CD4-positive, alpha-beta T cell treated with Interleukin-6 for 4 hours (primary cell): Measurements from ENCODE around the gene NRN1L.
"Not testable (repeated sequence)": the region's sequence is repeated elsewhere in the genome, so short reads cannot be mapped to it uniquely, and the experiment has no call there.

Experiments used
- DNase-seq: peaks from one replicate; pipeline ENCODE4 v3.0.0-alpha.2; 2020; ENCODE audit warnings: mixed read lengths

The NRN1L gene

GRCh38 chr16:67883872-67884261, 818 bp upstream of the NRN1L start:
- peak; percentile 82 for DNase-seq

GRCh38 chr16:67885545-67885944, 860 bp downstream of the NRN1L start:
- DNase-seq: no peak

GRCh38 chr16:67885976-67886375, 1.3 kb downstream of the NRN1L start:
- no peak for DNase-seq

- DNase-seq: no peak
These were observed 1.7 kb downstream of the NRN1L start for GRCh38 chr16:67886387-67886786.

- DNase-seq: no peak
These were observed 3.6 kb downstream of the NRN1L start for GRCh38 chr16:67888331-67888730.

DNA sequence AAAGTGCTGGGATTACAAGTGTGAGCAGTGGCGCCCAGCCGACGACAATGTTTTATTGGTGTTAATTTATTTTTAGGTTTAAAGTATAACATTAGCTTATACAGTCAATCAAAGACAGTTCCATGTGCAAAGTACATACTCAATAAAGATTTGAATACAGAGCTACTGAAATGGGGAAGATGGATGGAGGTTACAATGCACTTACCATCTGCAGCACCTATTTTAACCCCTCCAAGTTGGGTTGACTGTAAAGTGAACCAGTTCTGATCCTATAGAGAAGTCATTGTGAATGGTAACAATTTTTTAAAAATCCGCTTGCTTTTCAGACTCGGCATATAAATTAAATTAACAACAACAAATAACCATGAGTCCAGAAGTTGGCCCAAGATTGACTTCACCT, 7.7 kb downstream of the NRN1L start:
- no peak for DNase-seq

GRCh38 chr16:67892899-67893742, 8.4 kb downstream of the NRN1L start, which contains the start of gene PSKH1:
PSKH1 (plus strand) TSS chr16:67893254; CDS start chr16:67908750, 15,496 bp downstream.
- peak; percentile 98 for DNase-seq

DNA sequence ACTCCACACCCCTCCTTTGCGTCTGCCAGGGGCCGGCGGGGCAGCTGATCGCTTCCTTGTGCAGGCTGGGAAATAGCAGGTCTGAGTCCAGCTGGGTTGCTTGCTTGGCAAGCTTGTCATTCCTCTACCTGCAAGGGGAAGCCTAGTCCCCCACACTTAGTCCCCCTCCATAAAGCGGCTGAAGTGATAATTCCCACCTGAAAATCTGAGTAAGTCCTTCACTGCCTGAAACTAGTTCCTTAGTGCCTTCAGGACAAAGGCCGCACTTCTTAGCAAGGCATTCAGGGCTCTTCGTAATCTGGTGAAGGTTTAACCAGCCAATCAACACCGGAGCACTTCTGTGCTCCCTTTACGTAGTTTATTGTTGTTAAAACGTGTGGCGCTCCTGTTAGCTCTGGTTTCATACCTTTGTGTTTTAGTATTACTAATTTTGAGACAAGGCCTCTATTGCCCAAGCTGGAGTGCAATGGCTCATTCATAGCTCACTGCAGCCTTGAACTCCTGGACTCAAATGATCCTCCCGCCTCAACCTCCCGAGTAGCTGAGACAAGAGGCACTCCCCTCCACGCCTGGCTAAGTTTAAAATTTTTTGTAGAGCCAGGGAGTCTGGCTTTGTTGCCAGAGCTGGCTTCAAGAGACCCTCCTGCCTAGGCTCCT, 9.2 kb downstream of the NRN1L start:
- no peak for DNase-seq

DNA sequence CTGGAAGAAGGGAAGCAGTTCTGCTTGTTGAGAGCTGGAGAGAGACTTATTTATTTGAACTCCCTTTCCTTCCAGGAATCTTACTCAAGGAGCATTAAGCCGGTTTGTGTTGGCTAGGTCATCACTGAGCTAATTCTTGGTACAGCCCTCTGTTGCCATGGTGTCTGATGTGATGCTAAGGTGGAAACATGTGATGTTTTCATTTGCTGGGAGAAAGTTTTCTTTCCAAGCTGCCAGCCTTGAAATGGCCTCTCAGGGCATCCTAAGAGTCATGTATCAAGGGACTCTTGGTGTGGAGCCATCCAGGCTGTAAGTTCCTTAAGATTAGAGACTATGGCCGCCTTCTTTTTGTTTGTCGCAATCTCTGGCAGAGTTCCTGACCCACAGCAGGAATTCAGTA, 12.5 kb downstream of the NRN1L start:
- no peak for DNase-seq

DNA sequence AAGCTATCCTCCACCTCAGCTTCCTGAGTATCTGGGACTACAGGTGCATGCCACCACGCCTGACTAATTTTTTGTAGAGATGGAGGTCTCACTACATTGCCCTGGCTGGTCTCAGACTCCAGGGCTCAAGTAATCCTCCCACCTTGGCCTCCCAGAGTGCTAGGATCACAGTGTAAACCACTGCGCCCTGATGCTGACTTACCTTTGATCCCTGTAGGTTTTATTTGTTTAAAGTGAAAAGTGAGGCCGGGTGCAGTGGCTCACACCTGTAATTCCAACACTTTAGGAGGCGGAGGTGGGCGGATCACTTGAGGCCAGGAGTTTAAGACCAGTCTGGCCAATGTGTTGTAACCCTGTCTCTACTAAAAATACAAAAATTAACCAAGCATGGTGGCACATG, 17.0 kb downstream of the NRN1L start:
- DNase-seq: no peak

GRCh38 chr16:67902831-67903230, 18.1 kb downstream of the NRN1L start:
- no peak for DNase-seq

DNA sequence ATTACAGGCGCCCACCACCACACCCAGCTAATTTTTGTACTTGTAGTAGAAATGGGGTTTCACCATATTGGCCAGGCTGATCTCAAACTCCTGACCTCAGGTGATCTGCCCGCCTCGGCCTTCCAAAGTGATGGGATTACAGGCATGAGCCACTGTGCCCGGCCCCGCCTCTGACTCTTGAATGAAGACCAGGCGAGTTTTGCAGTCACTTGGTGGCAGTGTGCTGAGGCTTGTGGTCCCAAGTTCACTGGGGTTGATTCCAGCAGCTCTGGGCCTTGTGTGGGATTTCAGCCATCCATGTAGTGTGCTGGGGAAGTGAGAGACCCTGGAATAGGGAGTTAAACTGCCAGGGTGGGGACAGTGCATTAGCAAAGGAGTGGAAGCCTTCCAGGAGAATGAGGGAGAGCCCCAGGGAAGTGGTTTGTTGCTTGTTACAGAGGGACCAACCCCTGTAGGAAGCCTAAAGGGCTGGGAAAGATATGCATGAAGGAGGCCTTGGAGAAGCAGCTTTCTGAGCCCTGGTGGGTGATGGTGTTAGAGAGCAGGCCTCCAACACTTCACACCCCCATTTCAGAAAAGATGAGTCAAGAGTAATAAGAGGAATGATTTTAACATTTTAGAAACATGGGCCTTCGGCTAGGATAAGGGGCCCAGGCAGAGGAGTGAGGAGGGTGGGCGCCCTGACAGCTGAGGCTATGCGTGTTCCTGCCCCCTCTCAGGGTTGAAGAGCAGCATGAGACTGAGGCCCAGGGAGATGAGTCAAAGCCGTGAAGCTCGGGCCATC, 22.9 kb downstream of the NRN1L start:
- no peak for DNase-seq

- no peak for DNase-seq
These were observed 24.5 kb downstream of the NRN1L start for GRCh38 chr16:67909056-67909742.

- DNase-seq: no peak
These were observed 25.5 kb downstream of the NRN1L start for GRCh38 chr16:67910158-67910557.

- DNase-seq: no peak
These were observed 30.2 kb downstream of the NRN1L start for GRCh38 chr16:67914758-67915495.

DNA sequence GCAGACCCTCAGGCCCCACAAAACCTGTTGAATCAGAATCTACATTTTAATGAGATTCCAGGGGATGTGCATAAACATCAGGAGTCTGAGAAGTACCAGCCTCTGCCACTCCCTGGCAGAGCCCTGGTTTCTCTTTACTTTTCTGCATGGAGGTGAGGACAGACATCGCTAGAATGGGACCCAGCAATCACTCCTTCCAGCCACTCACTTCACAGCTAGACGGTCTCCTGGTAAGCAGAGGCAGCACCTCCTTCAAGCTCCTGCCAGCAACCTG, 30.7 kb downstream of the NRN1L start:
- not testable (repeated sequence) for DNase-seq

GRCh38 chr16:67915831-67916723, 31.4 kb downstream of the NRN1L start:
- DNase-seq: no peak

GRCh38 chr16:67917140-67917851, 32.6 kb downstream of the NRN1L start:
- no peak for DNase-seq

GRCh38 chr16:67917852-67918236, 33.2 kb downstream of the NRN1L start:
- peak; percentile 42 for DNase-seq

- no peak for DNase-seq
These were observed 35.0 kb downstream of the NRN1L start for GRCh38 chr16:67919622-67920221.
